ENCODE measurements around the gene KIR2DL1.
"Not testable (repeated sequence)": the region's sequence is repeated elsewhere in the genome, so short reads cannot be mapped to it uniquely, and the experiment has no call there.

KIR2DL1 gene

DNA sequence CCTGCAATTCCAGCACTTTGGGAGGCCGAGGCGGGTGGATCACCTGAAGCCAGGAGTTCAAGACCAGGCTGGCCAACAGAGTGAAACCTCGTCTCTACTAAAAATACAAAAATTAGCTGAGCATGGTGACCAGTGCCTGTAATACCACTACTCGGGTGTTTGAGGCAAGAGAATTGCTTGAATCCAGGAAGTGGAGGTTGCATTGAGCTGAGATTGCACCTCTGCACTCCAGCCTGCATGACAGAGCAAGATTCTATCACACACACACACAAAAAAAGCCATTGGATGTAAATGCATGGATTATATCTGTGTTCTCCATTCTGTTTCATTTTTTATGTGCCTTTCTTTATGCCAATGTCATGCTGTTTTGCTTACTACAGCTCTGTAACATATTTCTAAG, 54.8 kb downstream of the KIR2DL1 start:
- DNase-seq, result not testable (repeated sequence)

DNA sequence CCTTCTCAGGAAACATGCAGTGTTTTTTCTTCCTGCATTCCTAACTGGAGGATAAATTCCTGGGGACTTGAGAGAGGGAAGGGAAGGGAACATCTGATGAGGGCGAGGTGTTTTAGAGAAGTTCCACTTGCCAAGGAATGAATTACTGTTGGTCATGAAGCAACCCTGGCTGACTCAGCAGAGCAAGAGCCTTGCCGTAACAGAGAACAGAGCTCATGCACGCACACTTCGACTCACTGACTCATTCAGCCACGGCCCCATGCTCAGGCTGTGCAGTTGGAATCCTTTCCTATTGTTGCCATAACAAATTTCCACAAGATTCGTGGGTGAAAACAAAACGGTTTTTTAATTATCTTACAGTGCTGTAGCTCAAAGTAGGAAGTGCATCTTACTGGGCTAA, 55.7 kb downstream of the KIR2DL1 start:
- not testable (repeated sequence) for DNase-seq

DNA sequence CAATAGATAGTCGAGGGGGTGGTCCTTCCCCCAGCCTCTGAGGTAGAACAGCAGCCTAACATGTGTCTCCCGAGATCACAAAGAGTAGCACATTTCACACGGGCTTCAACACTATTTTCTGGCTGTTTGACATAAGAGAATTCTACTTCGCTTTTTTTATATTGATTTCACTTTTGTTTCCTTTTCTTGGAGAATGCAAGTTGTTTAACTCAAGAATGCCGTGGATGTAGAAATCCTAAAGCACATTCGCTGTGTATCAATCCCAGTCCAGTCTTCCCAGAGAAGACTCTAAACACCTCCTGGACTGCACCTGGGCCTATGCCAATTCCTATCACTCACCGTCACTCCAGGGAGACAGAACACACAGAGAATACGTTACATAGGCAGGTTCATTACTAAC, 58.5 kb downstream of the KIR2DL1 start:
- not testable (repeated sequence) for DNase-seq

DNA sequence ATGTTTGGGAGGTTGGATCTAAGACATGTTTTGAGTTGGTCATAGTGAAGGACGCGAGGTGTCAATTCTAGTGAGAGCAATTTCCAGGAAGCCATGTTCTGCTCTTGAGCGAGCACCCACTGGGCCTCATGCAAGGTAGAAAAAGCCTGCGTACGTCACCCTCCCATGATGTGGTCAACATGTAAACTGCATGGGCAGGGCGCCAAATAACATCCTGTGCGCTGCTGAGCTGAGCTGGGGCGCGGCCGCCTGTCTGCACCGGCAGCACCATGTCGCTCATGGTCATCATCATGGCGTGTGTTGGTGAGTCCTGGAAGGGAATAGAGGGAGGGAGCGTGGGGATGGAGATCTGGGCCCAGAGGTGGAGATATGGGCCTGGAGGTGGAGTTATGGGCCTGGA, 62.9 kb downstream of the KIR2DL1 start, which contains the start of gene KIR2DS4:
Gene KIR2DS4 (plus strand): TSS at position 181 of the 400 bp plus-strand sequence.
- DNase-seq, result not testable (repeated sequence)
